Right atrium auricular region (tissue), 2 donors: ENCODE measurements around the gene NFE2L1. TPM values are rescaled to one million over a fixed set of nuclear protein-coding genes. Genes with fewer than 3 reads are reported as not detected.

Source experiments
- DNase-seq: peaks from one replicate; pipeline ENCODE4 v3.0.0-alpha.2; 2019; ENCODE audit warnings: low spot score
- H3K27ac ChIP-seq, 2 donors: fragments of 200-600 bp; sonication (generic); 1 replicate in 1 of 2; 2 replicates in 1 of 2; pipeline ENCODE4 v1.5.1; 2016 to 2019
- H3K27me3 ChIP-seq, 2 donors: fragments of 200-600 bp; sonication (generic); one replicate each; pipeline versions ENCODE4 v1.5.1 to v1.6.0; 2017 to 2019
- H3K36me3 ChIP-seq: fragments of 200-600 bp; sonication (generic); one replicate; pipeline ENCODE4 v1.5.1; 2016
- H3K4me1 ChIP-seq, 2 donors: fragments of 200-600 bp; sonication (generic); one replicate each; pipeline versions ENCODE4 v1.5.1 to v1.6.0; 2017 to 2019
- H3K4me3 ChIP-seq, 2 donors: fragments of 200-600 bp; sonication (generic); 1 replicate in 1 of 2; 2 replicates in 1 of 2; pipeline ENCODE4 v1.5.1; 2017 to 2019; ENCODE audit warnings: mild to moderate bottlenecking in 1 of 2, moderate library complexity in 1 of 2
- H3K9me3 ChIP-seq, 2 donors: fragments of 200-600 bp; sonication (generic); one replicate each; pipeline ENCODE4 v1.5.1; 2019
- total RNA-seq, 2 donors: library from RNA; depleted of rRNA; stranded (reverse); fragments of >200 nt; gene quantifications; one replicate each; pipeline ENCODE4 v1.1.0, GENCODE V29; 2016
- TF ChIP-seq, protein P1 (sequence below), 2 donors: fragments of 200-600 bp; sonication (generic); IDR thresholded peaks; one replicate each; pipeline ENCODE4 v1.5.1; 2019; ENCODE audit warnings: antibody characterized with exemption in 2 of 2

NFE2L1 gene
- total RNA-seq, 2 donors from 2014 or later = 271 to 418 TPM

DNA sequence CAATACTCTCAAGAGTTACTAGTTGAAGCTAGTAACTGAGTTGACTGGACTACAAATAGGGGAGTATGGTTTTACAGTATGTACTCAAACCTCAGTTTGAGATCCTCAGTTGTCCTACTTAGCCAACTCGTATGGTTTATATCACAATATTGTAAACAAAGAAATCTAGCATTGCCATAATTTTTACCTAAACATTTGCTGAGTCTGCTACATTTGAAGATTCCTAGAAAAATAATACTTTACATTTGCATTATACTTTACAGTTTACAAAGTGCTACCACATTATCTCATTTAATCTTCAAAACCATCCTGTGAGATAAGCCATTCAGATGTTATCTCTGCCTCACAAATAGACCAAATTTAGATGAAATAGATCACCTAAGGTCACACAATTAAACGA is 36.8 kb downstream of the NFE2L1 start:
- TF ChIP-seq, protein P1, sequence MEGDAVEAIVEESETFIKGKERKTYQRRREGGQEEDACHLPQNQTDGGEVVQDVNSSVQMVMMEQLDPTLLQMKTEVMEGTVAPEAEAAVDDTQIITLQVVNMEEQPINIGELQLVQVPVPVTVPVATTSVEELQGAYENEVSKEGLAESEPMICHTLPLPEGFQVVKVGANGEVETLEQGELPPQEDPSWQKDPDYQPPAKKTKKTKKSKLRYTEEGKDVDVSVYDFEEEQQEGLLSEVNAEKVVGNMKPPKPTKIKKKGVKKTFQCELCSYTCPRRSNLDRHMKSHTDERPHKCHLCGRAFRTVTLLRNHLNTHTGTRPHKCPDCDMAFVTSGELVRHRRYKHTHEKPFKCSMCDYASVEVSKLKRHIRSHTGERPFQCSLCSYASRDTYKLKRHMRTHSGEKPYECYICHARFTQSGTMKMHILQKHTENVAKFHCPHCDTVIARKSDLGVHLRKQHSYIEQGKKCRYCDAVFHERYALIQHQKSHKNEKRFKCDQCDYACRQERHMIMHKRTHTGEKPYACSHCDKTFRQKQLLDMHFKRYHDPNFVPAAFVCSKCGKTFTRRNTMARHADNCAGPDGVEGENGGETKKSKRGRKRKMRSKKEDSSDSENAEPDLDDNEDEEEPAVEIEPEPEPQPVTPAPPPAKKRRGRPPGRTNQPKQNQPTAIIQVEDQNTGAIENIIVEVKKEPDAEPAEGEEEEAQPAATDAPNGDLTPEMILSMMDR (IDR thresholded peaks at IDR 0.05) = no peak
- Histone ChIP-seq H3K36me3 (no peaks in the 10 kb centered on the region), H3K27me3 (no peaks in the 10 kb centered on the region), H3K4me1 (peaks cover 0 to 16% of the 10 kb centered on the region in 2 donors), H3K27ac (no peak overlapping the region), H3K9me3 (no peaks in the 10 kb centered on the region), H3K4me3 (no peak overlapping the region)
- DNase-seq = no peak

DNA sequence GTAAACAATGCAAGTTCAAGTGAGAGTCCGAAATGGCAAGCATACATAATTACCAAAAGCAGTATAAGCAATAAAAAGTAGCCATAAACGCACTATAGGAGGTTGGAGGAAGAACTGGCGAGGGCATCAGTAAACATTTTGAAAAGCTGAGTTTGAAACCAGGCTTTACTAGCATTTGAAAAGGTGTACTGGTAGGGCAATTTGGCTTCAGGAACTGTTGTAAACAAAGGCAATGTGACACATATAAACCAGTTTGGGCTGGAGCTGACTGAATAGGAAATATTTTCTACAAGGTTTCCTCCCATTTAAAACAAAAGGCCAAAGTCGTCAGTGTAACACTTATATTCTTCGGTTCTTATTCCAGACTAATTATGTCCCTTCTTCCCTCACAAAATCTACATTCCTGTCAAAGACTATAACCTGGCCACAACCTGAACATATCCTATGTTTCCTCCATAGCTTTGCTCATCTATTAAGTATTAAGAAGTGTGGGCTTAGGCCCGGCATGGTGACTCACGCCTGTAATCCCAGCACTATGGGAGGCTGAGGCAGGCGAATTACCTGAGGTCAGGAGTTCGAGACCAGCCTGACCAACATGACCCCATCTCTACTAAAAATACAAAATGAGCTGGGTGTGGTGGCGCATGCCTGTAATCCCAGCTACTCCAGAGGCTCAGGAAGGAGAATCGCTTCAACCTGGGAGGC is 45.3 kb downstream of the NFE2L1 start:
- DNase-seq = no peak
- no peaks in the 10 kb centered on the region for H3K36me3 ChIP-seq
- no peaks in the 10 kb centered on the region for H3K9me3 ChIP-seq
- H3K4me3 ChIP-seq = no peak overlapping the region
- TF ChIP-seq, protein P1 (IDR thresholded peaks at IDR 0.05) = no peak
- H3K4me1 ChIP-seq = peaks cover 0 to 8% of the 10 kb centered on the region in 2 donors
- H3K27me3 ChIP-seq = no peaks in the 10 kb centered on the region
- no peak overlapping the region for H3K27ac ChIP-seq

DNA sequence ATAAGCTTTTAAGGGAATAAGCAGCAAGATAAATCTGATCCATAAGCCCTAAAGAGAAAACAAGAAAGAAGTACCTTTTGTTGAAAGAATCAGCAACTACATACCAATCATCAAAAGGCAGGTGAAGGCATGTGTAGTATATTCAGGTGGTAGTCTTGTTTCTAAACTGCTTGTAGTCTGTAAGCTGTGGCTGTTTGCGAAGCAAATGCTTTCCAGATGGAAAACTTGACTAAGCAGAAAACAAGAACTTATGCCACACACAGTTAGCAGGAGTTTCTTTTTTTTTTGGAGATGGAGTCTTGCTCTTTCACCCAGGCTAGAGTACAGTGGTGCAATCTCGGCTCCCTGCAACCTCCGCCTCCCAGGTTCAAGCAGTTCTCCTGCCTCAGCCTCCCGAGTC is 47.5 kb downstream of the NFE2L1 start:
- no peak overlapping the region for H3K4me3 ChIP-seq
- TF ChIP-seq, protein P1 (IDR thresholded peaks at IDR 0.05) = no peak
- no peak overlapping the region for H3K27ac ChIP-seq
- H3K27me3 ChIP-seq = no peaks in the 10 kb centered on the region
- peaks cover 0 to 14% of the 10 kb centered on the region in 2 donors for H3K4me1 ChIP-seq
- no peaks in the 10 kb centered on the region for H3K9me3 ChIP-seq
- H3K36me3 ChIP-seq = no peaks in the 10 kb centered on the region
- DNase-seq = no peak

DNA sequence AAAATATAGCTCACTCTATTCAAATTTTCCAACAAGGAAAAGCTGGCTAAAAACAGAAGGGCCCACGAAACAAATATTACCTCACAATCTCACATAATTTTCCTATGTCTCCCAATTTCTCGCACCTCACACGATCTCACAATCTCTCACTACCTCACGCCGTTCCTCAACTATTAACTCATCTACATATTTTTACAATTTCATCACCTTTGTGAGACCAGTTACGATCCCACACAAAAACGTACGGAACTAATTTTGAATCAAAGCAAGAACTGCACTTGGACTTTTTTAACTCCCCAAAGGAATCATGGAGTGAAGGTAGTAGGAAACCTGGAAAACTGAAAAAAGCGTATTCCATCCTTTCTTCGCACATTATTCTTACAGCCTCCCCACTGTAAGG is 52.0 kb downstream of the NFE2L1 start:
- H3K4me1 ChIP-seq = peaks cover 0 to 14% of the 10 kb centered on the region in 2 donors
- TF ChIP-seq, protein P1 (IDR thresholded peaks at IDR 0.05) = no peak
- H3K4me3 ChIP-seq = peak overlapping the region; percentile 63 to 96
- H3K36me3 ChIP-seq = no peaks in the 10 kb centered on the region
- DNase-seq = no peak
- no peaks in the 10 kb centered on the region for H3K27me3 ChIP-seq
- H3K9me3 ChIP-seq = no peaks in the 10 kb centered on the region
- peak overlapping the region; percentile 85 to 87 for H3K27ac ChIP-seq

DNA sequence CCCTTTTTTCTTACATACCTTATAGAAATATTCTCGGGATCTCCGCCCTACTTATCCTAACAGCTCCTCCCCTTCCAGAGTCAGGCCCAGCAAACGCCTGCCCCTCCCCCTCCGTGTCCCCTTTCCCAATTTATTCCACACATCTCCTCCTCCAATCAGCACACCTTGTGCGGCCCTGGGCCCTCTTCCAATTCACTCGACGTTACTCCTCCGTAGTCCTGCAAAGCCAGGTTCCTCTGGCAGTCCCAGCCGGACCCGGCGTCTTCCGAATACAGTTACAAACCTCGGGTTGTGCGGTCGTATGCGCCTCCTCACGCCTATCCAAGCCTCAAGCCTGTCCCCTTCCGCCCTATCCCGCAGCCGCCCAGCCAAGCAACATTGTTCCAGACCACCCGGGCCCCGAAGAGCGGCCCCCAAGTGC is 52.4 kb downstream of the NFE2L1 start:
- no peaks in the 10 kb centered on the region for H3K36me3 ChIP-seq
- H3K27me3 ChIP-seq = no peaks in the 10 kb centered on the region
- H3K27ac ChIP-seq = peak overlapping the region; percentile 85 to 87
- no peaks in the 10 kb centered on the region for H3K9me3 ChIP-seq
- H3K4me1 ChIP-seq = peaks cover 0 to 14% of the 10 kb centered on the region in 2 donors
- H3K4me3 ChIP-seq = peak overlapping the region; percentile 63 to 96
- DNase-seq = no peak
- TF ChIP-seq, protein P1 (IDR thresholded peaks at IDR 0.05) = no peak
